AG10803 (cell line): ENCODE measurements around the gene C16orf92.

Experiments used
- DNase-seq: peaks from one replicate; pipeline ENCODE4 v3.0.0; 2010; ENCODE audit warnings: low read depth
- H3K4me3 ChIP-seq: 2 replicates; pipeline ENCODE4 v1.5.1; 2011; ENCODE audit warnings: mild to moderate bottlenecking, low read length, control low read depth
- TF ChIP-seq, protein P1 (sequence below): conservative IDR thresholded peaks from 2 replicates; pipeline ENCODE4 v1.5.1; 2011; ENCODE audit warnings: mild to moderate bottlenecking, low read length, control low read depth, inconsistent platforms

The C16orf92 gene

DNA sequence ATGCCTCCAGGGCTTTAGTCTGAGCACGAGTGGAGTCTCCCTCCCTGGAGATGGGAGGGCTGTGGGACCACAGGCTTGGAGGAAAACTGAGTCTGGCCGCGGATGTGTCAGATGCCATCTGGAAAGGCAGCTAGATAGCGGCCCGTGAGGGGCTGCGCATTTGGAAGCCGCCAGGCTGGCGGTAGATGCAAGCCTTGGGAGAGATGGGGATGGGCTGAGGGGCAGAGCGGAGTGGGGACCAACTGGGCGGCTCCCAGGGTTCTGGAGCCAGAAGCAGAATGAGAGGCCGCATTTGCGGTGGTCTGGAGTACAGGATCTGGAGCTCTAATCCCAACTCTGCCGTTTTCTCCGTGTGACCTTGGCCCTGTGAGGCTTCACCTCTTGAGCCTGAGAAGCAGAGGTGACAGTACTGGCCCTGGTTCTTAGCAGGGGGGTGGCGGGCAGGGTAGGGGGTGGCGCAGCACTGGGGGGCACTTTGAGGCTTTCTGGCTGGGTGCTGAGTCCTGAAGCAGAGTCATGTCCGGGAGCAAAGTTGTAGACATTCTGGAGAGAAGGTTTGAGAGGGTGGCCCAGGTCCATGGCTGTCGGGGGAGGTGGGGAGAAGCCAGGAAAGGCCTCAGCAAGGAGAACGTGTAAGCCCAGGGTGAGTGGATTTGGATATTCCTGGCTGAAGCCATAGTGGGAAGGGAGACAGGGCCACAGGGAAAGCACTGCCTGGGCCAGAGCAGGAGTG lies 20.2 kb upstream of the C16orf92 start:
- TF ChIP-seq, protein P1, sequence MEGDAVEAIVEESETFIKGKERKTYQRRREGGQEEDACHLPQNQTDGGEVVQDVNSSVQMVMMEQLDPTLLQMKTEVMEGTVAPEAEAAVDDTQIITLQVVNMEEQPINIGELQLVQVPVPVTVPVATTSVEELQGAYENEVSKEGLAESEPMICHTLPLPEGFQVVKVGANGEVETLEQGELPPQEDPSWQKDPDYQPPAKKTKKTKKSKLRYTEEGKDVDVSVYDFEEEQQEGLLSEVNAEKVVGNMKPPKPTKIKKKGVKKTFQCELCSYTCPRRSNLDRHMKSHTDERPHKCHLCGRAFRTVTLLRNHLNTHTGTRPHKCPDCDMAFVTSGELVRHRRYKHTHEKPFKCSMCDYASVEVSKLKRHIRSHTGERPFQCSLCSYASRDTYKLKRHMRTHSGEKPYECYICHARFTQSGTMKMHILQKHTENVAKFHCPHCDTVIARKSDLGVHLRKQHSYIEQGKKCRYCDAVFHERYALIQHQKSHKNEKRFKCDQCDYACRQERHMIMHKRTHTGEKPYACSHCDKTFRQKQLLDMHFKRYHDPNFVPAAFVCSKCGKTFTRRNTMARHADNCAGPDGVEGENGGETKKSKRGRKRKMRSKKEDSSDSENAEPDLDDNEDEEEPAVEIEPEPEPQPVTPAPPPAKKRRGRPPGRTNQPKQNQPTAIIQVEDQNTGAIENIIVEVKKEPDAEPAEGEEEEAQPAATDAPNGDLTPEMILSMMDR: no peak
- no peak overlapping the region for H3K4me3 ChIP-seq
- no peak for DNase-seq

DNA sequence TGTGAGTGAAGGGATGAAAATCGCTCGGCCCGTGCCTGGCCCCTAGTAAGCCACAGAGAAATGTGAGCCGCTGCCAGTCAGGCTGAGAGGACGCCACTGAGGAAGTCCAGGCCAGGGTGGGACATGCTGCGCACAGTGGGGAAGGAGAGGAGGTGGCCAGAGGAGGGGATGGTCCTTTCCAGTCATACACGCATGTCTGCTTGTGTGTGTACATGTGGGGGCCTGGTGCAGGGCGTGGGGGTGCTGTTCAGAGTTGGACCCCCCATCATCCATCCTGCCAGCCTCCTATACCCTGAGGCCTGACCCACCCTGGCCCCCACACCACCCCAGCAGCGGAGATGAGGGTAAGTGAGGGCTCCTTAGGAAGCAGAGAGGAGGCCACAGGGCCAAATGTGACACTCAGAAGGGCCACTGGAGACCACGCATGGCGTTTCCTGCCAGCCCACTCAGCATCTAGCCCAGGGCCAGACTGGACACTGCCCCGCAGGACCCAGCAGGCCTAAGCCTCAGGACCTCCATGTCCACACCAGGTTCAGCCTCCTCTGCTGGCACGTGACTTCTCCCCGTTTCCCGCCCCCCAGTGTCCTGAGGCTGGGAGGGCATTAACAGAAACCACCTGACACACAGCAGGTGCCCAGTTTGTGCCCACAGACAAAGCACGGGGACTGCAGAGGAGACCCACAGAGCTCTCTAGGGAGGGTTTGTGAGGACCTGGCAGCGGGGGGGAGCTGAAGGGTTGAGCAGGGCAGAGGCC lies 19.2 kb upstream of the C16orf92 start:
- TF ChIP-seq, protein P1: no peak
- DNase-seq: no peak

DNA sequence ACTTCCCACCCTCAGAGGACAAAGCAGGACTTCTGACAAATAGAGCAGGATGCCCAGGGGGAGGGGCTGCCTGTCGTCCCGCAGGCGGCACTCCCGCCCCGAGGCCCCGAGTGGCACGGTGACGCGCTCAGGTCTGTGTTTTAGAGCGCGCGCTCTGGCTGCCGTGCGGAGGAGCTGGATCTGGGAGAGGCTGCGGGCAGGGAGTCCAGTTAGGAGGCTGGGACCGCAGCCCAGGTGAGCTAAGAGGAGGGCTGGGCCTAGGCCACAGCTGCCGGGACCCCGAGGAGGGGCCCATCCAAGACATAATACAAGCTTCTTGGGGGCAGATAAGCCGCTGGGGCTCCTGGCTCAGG lies 18.6 kb upstream of the C16orf92 start:
- H3K4me3 ChIP-seq: no peak overlapping the region
- DNase-seq: no peak
- TF ChIP-seq, protein P1: no peak

More for the DNA sequence above, 19.2 kb upstream of the C16orf92 start:
- no peak overlapping the region for H3K4me3 ChIP-seq

DNA sequence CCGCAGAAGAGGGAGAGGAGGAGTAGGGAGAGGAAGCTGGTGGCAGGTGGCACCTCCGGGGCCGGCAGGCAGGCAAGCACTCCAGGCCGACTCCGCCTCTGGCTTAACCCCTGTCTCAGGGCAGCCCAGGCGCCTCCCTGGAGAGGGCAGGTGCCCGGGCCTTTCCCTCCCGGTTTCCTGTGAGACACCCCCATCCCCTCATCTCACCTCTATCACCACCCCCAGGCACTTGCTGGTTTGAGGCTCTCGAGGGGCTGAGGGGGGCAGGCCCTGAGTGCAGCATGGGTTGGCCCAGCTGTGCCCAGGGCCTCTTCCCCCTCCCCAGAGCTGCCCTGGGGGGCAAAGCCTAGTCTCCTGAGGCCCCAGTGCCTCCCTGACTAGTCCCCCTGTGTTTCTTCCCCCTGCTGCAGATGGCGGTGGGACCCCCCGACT lies 18.2 kb upstream of the C16orf92 start:
- DNase-seq: no peak
- TF ChIP-seq, protein P1: no peak
- H3K4me3 ChIP-seq: no peak overlapping the region

DNA sequence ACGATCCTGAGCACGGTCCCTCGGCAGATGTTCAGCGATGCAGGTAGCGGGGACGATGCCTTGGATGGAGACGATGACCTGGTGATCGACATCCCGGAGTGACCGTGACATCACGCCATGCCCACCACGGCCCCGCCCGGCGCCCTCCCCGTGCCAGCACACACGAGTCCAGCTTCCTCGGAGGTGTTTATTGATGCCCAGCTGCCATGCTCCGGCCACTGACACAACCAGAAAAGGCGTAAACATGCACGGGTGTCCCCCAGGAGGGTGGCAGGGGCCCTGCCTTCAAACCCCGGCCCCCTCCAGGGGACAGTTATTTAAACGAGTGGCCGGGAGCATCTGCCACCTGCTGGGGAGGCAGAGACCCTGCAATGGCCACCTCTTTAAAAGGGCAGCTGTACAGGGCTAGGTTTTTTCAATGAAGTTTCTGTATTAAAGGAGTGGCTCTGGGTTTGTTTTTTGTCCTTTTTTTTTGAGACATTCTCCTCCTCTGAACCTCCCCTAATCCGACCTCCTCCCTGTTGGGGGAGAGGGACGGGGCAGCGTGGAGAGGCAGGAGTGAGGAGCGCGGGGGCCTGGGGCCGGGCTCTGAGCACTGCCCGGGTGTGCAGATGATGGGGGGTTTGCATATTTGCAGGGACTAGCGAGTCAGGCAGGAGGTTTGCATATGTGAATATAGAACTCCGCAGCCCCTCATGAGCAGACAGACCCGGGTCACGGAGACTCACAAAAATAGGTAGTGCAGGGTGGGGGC lies 17.5 kb upstream of the C16orf92 start:
- H3K4me3 ChIP-seq: no peak overlapping the region
- TF ChIP-seq, protein P1: peak; percentile 85
- peak; percentile 51 for DNase-seq

DNA sequence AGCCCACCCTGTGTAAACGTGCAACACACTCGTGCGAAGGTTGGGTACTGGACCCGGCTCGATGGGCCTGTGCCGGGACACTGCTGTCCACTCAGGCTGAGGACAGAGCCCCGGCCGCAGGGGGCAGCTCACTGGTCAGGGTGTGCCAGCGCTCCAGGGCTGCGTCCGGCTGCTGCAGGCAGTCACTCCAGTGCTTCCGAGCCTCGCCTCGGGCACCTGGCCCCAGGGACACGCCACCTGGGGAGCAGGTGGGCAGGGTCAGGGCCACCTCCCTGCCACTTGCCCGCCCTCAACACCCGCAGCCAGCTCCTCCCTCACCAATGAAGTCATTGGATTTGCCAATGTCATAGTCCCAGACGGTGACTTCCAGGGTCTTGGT lies 16.9 kb upstream of the C16orf92 start:
- no peak for DNase-seq
- TF ChIP-seq, protein P1: no peak
- no peak overlapping the region for H3K4me3 ChIP-seq
